GM12874 (cell line): ENCODE data around the gene FGF21.

Source experiments
- TF ChIP-seq, protein P1 (sequence below): IDR thresholded peaks from 2 replicates; pipeline ENCODE4 v1.5.1; 2011; ENCODE audit warnings: low read depth, mild to moderate bottlenecking, control low read depth, low read length, moderate library complexity; ENCODE audit not compliant: insufficient read depth

The FGF21 gene

DNA sequence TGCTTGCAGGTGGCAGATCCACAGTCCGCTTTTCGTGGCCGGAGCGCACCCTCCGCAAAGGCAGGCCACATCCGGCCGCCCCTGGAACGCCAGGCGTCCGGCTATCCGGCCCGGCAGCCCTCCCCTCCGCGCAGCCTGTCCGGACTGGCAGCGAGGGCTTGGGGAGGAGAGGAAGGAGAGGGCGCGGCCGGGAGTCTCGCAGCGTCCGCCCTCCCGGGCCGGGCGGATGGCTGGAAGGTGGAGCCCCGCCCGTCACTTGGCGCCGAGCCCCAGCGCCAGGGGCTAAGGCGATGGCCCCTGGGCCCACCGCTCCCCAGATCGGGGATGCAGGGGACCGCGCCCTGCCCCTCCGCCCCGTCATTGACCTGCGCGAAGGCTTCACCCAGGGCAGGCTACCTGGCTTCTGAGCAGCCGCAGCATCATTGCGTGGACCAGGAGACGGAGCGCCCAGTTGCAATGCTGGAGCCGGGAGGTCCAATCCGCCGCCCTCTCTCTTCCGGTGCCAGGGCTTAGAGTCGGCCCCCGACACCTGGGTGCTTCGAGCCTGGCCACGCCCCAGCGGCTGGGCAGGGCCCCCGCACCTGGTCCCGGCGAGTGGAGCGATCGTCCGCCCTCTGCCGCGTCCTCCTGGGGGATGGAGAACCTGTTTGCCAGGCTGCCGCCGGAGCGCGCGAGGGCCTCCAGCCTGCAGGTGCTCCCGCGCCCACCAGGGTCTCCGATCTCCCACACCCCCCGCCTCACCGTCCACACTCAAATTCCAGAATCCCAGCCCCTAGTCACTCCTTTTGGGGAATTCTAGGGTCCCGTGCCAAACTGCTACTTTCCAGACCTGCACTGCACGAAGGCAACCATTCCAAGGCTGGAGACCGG lies 2.6 kb upstream of the FGF21 start, which contains the start of gene FUT1:
Gene FUT1, minus strand, starts transcription at position 146 of the 870 bp plus-strand sequence. CDS start 1,360 bp downstream, outside the sequence.
- TF ChIP-seq, protein P1, sequence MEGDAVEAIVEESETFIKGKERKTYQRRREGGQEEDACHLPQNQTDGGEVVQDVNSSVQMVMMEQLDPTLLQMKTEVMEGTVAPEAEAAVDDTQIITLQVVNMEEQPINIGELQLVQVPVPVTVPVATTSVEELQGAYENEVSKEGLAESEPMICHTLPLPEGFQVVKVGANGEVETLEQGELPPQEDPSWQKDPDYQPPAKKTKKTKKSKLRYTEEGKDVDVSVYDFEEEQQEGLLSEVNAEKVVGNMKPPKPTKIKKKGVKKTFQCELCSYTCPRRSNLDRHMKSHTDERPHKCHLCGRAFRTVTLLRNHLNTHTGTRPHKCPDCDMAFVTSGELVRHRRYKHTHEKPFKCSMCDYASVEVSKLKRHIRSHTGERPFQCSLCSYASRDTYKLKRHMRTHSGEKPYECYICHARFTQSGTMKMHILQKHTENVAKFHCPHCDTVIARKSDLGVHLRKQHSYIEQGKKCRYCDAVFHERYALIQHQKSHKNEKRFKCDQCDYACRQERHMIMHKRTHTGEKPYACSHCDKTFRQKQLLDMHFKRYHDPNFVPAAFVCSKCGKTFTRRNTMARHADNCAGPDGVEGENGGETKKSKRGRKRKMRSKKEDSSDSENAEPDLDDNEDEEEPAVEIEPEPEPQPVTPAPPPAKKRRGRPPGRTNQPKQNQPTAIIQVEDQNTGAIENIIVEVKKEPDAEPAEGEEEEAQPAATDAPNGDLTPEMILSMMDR: no peak

DNA sequence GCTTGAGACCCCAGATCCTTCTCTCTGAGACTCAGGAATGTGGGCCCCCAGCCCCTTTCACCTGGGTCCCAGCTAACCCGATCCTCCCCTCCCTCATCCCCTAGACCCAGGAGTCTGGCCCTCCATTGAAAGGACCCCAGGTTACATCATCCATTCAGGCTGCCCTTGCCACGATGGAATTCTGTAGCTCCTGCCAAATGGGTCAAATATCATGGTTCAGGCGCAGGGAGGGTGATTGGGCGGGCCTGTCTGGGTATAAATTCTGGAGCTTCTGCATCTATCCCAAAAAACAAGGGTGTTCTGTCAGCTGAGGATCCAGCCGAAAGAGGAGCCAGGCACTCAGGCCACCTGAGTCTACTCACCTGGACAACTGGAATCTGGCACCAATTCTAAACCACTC lies 463 bp downstream of the FGF21 start:
- TF ChIP-seq, protein P1: no peak

DNA sequence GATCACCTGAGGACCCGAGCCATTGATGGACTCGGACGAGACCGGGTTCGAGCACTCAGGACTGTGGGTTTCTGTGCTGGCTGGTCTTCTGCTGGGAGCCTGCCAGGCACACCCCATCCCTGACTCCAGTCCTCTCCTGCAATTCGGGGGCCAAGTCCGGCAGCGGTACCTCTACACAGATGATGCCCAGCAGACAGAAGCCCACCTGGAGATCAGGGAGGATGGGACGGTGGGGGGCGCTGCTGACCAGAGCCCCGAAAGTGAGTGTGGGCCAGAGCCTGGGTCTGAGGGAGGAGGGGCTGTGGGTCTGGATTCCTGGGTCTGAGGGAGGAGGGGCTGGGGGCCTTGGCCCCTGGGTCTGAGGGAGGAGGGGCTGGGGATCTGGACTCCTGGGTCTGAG lies 888 bp downstream of the FGF21 start:
- TF ChIP-seq, protein P1: no peak

DNA sequence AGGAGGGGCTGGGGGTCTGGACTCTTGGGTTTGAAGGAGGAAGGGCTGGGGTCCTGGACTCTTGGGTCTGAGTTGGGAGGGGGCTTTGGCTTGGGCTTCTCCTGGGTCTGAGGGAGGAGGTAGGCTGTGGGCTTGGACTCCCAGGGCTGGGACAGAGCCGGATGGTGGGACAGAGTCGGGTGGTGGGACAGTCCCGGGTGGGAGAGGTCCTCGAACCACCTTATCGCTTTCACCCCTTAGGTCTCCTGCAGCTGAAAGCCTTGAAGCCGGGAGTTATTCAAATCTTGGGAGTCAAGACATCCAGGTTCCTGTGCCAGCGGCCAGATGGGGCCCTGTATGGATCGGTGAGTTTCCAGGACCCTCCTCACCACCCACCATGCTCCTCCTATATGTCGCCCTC lies 1.4 kb downstream of the FGF21 start:
- TF ChIP-seq, protein P1: no peak

DNA sequence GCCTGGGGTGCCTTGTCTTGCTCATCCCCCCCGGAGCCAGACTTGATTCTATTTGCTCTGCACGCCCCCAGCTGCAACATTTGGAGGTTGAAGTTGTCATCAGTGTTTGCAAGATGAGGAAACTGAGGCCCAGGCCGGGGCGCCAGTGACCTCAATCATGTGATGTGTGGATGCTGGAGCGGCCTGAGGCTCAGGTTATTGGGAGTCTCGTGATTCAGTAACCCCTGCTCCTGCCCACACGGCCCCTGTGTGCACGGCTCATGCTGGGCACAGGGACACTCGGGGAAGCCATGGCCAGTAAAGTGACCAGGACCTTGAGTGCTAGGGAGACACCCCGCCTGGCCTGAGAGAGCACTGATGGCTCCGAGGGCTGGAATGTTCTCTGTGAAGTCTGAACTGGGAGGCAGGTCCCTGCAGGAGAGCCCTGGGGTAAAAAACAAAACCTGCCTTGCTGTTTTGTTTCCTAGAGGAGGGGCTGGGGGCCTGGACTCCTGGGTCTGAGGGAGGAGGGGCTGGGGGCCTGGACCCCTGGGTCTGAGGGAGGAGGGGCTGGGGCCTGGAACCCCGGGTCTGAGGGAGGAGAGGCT lies 1.9 kb downstream of the FGF21 start:
- TF ChIP-seq, protein P1: no peak

DNA sequence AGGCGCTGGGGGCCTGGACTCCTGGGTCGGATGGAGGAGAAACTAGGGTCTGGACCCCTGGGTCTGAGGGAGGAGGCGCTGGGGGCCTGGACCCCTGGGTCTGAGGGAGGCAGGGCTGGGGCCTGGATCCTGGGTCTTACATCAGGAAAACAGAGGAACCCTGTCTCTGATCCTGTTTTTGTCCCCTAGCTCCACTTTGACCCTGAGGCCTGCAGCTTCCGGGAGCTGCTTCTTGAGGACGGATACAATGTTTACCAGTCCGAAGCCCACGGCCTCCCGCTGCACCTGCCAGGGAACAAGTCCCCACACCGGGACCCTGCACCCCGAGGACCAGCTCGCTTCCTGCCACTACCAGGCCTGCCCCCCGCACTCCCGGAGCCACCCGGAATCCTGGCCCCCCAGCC lies 2.4 kb downstream of the FGF21 start:
- TF ChIP-seq, protein P1: no peak

DNA sequence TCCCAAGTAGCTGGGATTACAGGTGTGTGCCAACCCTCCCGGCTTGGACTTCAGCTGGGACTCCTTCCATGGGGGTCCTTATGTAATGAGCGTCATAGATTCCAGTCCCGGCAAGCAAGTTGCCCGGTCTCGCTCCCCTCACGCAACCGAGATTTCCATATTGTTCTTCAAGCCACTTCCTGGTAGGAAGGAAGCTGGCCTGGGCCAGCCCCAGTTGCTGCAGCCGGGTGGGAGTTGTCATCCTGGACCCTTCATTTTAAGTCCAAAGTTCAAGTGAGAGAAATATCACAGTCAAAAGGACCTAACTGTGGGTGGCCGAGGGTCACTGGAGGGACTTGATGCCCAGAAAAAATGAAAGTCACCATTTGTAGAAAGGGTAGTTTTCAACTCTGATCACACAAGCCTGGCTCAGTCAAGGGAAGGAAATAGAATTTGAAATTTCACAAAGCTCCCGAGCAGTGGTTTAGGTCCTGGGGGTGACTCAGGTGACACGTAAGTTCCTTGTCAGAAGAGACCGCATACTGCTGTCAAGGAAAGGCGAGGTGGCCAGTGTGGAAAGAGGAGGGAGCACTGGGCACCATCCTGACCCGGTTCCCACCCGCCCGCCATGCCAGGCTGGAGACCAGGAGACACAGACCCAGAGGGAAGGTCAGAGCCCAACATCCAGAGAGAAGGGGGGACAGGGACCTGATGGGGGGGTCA lies 5.3 kb downstream of the FGF21 start:
- TF ChIP-seq, protein P1: no peak
